Right atrium auricular region (tissue), 2 donors: ENCODE measurements around the gene MALAT1. TPM values are rescaled to one million over a fixed set of nuclear protein-coding genes. Genes with fewer than 3 reads are reported as not detected.
"Not testable (repeated sequence)": the region's sequence is repeated elsewhere in the genome, so short reads cannot be mapped to it uniquely, and the experiment has no call there.

Experiments
- DNase-seq: peaks from one replicate; pipeline ENCODE4 v3.0.0-alpha.2; 2019; ENCODE audit warnings: low spot score
- H3K27ac ChIP-seq, 2 donors: fragments of 200-600 bp; sonication (generic); 1 replicate in 1 of 2; 2 replicates in 1 of 2; pipeline ENCODE4 v1.5.1; 2016 to 2019
- H3K27me3 ChIP-seq, 2 donors: fragments of 200-600 bp; sonication (generic); one replicate each; pipeline versions ENCODE4 v1.5.1 to v1.6.0; 2017 to 2019
- H3K36me3 ChIP-seq: fragments of 200-600 bp; sonication (generic); one replicate; pipeline ENCODE4 v1.5.1; 2016
- H3K4me1 ChIP-seq, 2 donors: fragments of 200-600 bp; sonication (generic); one replicate each; pipeline versions ENCODE4 v1.5.1 to v1.6.0; 2017 to 2019
- H3K4me3 ChIP-seq, 2 donors: fragments of 200-600 bp; sonication (generic); 1 replicate in 1 of 2; 2 replicates in 1 of 2; pipeline ENCODE4 v1.5.1; 2017 to 2019; ENCODE audit warnings: mild to moderate bottlenecking in 1 of 2, moderate library complexity in 1 of 2
- H3K9me3 ChIP-seq, 2 donors: fragments of 200-600 bp; sonication (generic); one replicate each; pipeline ENCODE4 v1.5.1; 2019
- total RNA-seq, 2 donors: library from RNA; depleted of rRNA; stranded (reverse); fragments of >200 nt; gene quantifications; one replicate each; pipeline ENCODE4 v1.1.0, GENCODE V29; 2016
- TF ChIP-seq, protein P1 (sequence below), 2 donors: fragments of 200-600 bp; sonication (generic); IDR thresholded peaks; one replicate each; pipeline ENCODE4 v1.5.1; 2019; ENCODE audit warnings: antibody characterized with exemption in 2 of 2

The MALAT1 gene
- total RNA-seq, 2 donors from 2014 or later = 2,120 to 2,577 TPM

DNA sequence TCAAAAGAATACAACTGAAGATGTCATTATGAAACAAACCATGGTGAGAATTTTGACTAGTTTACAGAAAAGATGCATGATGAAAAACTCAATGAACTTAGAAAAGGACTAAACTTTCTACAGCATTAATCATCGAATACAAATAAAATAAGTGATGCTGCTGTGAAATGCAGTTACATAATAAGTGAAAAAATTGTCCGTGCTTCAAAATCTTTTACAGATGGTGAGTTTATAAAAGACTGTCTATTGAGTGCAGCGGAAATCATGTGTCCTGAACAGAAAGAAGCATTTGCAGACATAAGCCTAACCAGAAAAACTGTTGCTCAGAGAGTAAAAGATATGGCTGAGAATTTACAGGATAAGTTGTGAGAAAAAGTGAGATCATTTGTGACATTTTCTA lies 42.4 kb upstream of the MALAT1 start:
- no peak for DNase-seq
- TF ChIP-seq, protein P1, sequence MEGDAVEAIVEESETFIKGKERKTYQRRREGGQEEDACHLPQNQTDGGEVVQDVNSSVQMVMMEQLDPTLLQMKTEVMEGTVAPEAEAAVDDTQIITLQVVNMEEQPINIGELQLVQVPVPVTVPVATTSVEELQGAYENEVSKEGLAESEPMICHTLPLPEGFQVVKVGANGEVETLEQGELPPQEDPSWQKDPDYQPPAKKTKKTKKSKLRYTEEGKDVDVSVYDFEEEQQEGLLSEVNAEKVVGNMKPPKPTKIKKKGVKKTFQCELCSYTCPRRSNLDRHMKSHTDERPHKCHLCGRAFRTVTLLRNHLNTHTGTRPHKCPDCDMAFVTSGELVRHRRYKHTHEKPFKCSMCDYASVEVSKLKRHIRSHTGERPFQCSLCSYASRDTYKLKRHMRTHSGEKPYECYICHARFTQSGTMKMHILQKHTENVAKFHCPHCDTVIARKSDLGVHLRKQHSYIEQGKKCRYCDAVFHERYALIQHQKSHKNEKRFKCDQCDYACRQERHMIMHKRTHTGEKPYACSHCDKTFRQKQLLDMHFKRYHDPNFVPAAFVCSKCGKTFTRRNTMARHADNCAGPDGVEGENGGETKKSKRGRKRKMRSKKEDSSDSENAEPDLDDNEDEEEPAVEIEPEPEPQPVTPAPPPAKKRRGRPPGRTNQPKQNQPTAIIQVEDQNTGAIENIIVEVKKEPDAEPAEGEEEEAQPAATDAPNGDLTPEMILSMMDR (IDR thresholded peaks at IDR 0.05) = no peak
- H3K9me3 ChIP-seq = no peaks in the 10 kb centered on the region
- no peaks in the 10 kb centered on the region for H3K27me3 ChIP-seq
- H3K27ac ChIP-seq = no peak overlapping the region
- no peaks in the 10 kb centered on the region for H3K36me3 ChIP-seq
- H3K4me1 ChIP-seq = peaks cover 0 to 25% of the 10 kb centered on the region in 2 donors
- H3K4me3 ChIP-seq = no peak overlapping the region

DNA sequence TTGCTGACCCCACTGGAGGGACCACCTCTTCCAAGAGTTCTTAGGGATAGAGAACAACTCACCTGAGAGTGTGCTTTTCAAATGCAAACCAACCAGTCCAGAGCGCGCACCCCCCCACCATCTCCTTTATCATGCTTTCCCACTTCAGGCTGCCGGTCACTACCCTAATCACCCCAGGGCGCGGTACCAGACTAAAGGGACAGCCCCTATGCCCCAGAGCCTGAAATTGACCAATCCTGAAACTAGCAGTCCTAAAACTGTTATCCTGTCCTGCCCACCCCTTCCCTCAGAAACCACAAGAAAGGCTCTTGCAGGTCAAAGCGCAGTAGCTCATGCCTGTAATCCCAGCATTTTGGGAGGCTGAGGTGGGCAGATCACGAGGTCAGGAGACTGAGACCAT lies 39.3 kb upstream of the MALAT1 start:
- Histone ChIP-seq H3K36me3 (no peaks in the 10 kb centered on the region), H3K27ac (no peak overlapping the region), H3K27me3 (no peaks in the 10 kb centered on the region), H3K4me1 (peaks cover 0 to 8% of the 10 kb centered on the region in 2 donors), H3K9me3 (no peaks in the 10 kb centered on the region), H3K4me3 (no peak overlapping the region)
- TF ChIP-seq, protein P1 (IDR thresholded peaks at IDR 0.05) = no peak
- DNase-seq = no peak

DNA sequence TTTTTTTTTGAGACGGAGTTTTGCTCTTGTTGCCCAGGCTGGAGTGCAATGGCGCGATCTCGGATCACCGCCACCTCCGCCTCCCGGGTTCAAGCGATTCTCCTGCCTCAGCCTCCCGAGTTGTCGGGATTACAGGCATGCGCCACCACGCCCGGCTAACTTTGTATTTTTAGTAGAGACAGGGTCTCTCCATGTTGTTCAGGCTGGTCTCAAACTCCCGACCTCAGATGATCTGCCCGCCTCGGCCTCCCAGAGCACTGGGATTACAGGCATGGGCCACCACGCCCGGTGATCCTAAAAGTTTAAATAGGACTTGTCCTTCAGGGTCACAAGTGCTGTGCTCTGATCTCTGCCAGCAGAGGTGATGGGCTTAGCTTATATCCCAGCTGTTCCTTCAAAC lies 33.4 kb upstream of the MALAT1 start:
- H3K27me3 ChIP-seq, H3K4me1 ChIP-seq, H3K4me3 ChIP-seq, DNase-seq, H3K27ac ChIP-seq, H3K9me3 ChIP-seq, H3K36me3 ChIP-seq: not testable (repeated sequence)

DNA sequence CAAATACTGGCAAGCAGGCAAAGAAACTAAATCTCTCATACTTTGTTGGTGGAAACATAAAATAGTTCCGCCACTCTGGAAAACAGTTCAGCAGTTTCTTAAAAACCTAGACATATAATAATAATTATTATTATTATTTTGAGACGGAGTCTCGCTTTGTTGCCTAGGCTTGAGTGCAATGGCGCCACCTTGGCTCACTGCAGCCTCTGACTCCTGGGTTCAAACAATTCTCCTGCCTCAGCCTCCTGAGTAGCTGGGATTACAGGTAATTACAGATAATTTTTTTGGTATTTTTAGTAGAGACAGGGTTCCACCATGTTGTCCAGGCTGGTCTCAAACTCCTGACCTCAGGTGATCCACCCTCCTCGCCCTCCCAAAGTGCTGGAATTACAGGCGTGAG lies 31.5 kb upstream of the MALAT1 start:
- H3K9me3 ChIP-seq, H3K36me3 ChIP-seq, H3K27ac ChIP-seq, DNase-seq, H3K4me3 ChIP-seq, H3K27me3 ChIP-seq: not testable (repeated sequence)
- H3K4me1 ChIP-seq = peaks cover 0 to 23% of the 10 kb centered on the region in 2 donors

DNA sequence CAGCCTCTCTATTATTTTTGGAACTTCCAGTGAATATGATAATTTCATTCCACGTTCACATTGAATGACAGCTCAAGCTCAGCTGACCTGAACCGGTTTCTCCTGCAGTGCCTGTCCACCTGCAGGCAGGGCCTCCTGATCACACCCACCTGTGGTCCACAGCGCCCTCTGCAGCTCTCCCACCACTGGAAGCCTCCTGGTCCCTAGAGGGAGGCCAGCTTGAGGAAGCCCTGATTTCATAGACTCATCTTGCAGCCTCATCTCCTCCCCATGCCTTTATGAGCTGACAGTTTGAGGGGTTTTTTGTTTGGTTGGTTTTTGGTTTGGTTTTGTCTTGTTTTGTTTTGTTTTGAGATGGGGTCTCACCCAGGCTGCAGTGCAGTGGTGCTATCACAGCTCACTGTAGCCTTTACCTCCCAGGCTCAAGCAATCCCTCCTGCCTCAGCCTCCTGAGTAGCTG lies 29.9 kb upstream of the MALAT1 start:
- Histone ChIP-seq H3K27me3 (no peaks in the 10 kb centered on the region), H3K36me3 (no peaks in the 10 kb centered on the region), H3K4me3 (no peak overlapping the region), H3K27ac (peak overlapping the region in 1 of 2 donors; percentile 99), H3K4me1 (peaks cover 0 to 34% of the 10 kb centered on the region in 2 donors), H3K9me3 (no peaks in the 10 kb centered on the region)
- DNase-seq = no peak
- TF ChIP-seq, protein P1 (IDR thresholded peaks at IDR 0.05) = peak in 1 of 2 donors; percentile 71

DNA sequence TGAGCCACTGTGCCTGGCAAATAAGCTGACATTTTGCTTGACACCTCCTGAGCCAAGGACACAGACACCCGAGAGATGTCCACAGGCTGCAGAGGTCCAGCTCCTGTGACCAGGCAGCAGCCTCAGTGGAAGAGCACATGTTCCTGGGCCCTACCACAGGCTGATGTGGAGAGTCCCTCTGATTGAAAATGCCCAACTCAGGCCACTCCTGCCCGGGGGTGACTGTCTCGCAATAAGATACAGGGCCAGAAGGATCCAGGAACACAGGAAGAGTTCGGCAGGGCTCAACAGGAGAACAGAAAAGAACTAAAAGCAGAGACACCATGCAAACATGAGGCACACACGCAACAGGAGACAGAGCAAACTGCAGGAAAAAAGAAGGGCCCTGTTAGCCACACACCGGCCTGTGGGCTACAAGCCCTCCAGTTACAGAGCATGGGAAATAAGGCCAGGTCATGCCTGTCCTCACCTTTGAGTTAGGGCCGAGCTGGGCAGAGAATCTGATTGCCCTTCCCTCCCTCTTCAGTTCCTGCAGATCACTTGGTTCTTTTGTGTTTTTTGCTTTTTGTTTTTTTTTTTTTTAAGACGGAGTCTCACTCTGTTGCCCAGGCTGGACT lies 28.3 kb upstream of the MALAT1 start:
- H3K36me3 ChIP-seq = no peaks in the 10 kb centered on the region
- H3K27ac ChIP-seq = peak overlapping the region; percentile 99
- TF ChIP-seq, protein P1 (IDR thresholded peaks at IDR 0.05) = no peak
- no peaks in the 10 kb centered on the region for H3K9me3 ChIP-seq
- DNase-seq = no peak
- no peak overlapping the region for H3K4me3 ChIP-seq
- peaks cover 0 to 34% of the 10 kb centered on the region in 2 donors for H3K4me1 ChIP-seq
- H3K27me3 ChIP-seq = no peaks in the 10 kb centered on the region

DNA sequence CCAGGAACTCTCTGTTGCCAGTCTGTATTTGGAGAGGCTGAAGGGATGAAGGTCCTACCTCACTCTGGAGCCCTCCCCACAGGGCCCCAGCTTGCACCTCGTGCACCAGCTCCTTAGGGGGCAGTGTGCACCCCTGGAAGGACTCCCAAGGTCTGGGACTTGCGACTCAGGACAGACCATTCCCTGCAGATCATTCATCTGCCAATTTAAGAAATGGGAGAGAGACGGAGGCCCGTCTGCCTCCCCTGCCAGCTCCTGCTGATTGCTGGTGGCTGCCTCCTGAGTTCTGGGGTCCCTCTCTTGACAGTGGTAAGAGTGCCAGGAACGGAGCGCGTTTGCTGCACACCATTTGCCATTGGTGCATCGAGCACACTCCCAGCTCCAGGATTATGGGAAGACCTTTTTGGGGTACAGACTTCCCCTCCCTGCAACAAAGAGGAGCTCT lies 27.4 kb upstream of the MALAT1 start:
- Histone ChIP-seq H3K27me3 (no peaks in the 10 kb centered on the region), H3K4me3 (peak overlapping the region; percentile 16 to 37), H3K9me3 (no peaks in the 10 kb centered on the region), H3K4me1 (peaks cover 0 to 41% of the 10 kb centered on the region in 2 donors), H3K27ac (peak overlapping the region; percentile 99), H3K36me3 (no peaks in the 10 kb centered on the region)
- TF ChIP-seq, protein P1 (IDR thresholded peaks at IDR 0.05) = peak; percentile 48 to 70
- no peak for DNase-seq

DNA sequence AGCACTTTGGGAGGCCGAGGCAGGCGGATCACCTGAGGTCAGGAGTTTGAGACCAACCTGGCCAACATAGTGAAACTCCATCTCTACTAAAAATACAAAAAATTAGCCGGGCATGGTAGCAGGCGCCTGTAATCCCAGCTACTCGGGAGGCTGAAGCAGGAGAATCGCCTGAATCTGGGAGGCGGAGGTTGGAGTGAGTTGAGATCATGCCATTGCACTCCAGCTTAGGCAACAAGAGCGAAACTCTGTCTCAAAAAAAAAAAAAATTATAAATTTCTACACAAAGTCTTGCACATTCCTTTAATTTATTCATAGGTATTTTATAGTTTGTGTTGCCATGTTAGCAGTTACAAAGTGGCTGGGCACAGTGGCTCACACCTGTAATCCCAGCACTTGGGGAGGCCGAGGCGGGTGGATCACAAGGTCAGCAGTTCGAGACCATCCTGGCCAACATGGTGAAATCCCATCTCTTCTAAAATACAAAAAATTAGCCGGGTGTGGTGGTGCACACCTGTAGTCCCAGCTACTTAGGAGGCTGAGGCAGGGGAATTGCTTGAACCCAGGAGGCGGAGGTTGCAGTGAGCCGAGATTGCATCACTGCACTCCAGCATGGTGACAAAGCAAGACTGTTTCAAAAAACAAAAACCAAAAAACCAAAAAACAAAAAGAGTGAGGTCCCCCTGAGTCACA lies 26.1 kb upstream of the MALAT1 start:
- H3K4me1 ChIP-seq = peaks cover 0 to 47% of the 10 kb centered on the region in 2 donors
- not testable (repeated sequence) for H3K9me3 ChIP-seq, H3K4me3 ChIP-seq, H3K36me3 ChIP-seq, H3K27me3 ChIP-seq, DNase-seq
- H3K27ac ChIP-seq = peak overlapping the region; percentile 99
